ENCODE data around the gene LCE3E. TPM values are rescaled to one million over a fixed set of nuclear protein-coding genes. Genes with fewer than 3 reads are reported as not detected.

LCE3E gene
- total and polyA plus RNA-seq, 2 of the 4 experiments (the other 2 are of a cell fraction): not detected

DNA sequence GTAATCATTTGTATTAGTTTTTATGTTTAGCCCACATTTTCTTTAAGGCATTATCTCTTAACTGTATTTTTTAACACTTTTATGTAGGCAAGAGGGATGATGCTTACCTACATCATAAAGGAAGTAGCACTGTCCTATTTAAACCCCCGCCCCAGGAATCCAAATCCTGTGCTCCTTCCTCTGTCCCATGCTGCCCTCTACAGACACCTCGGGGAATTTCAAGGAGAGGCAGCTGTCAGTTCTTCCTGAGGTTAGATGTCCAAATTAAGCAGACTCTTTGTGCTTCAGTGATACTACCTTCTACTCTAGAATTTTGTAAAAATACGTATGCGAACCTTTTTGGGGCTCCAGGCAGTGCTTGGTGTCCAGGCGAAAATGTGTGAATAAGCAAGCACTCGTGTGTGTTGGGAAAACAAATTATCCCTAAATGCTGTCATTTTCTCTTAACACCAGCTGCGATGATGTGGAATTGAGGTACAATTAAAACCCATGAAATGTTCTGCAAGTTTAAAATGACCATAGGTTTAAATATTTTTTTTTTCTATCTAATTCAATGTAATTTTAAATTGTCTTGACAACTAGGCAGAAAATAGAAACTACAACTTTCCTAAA, 33.1 kb downstream of the LCE3E start:
- Histone ChIP-seq H3K9ac (ENCODE audit: low read depth, low read length) (no peak overlapping the region), H3K4me1 (ENCODE audit: control insufficient read depth, insufficient read depth, low read length) (no peaks in the 10 kb centered on the region), H3K27me3 (ENCODE audit: control insufficient read depth, insufficient read depth, low read length) (no peaks in the 10 kb centered on the region), H3K9me3 (ENCODE audit: control insufficient read depth, insufficient read depth, low read length) (no peaks in the 10 kb centered on the region), H4K5ac (ENCODE audit: low read depth, low read length) (no peak overlapping the region), H2AK9ac (replicated peaks; ENCODE audit: low read depth, low read length, poor library complexity) (no peak overlapping the region), H2BK20ac (ENCODE audit: low read depth, low read length) (no peak overlapping the region), H3K14ac (replicated peaks; ENCODE audit: low read depth, low read length) (no peak overlapping the region), H3K36me3 (ENCODE audit: control insufficient read depth, insufficient read depth, low read length) (no peaks in the 10 kb centered on the region), H2BK120ac (ENCODE audit: low read depth, low read length) (no peak overlapping the region), H2BK15ac (ENCODE audit: low read depth, low read length) (no peak overlapping the region), H3K23ac (ENCODE audit: low read depth, low read length) (no peak overlapping the region), H2BK5ac (ENCODE audit: low read depth, low read length, poor library complexity, severe bottlenecking) (no peak overlapping the region), H3K4ac (ENCODE audit: low read depth, low read length) (no peak overlapping the region), H3K79me1 (ENCODE audit: low read depth in 1 of 2, low read length in 2 of 2) (no peaks in the 10 kb centered on the region), H3K18ac (ENCODE audit: low read depth, low read length) (no peak overlapping the region), H4K8ac (ENCODE audit: low read depth in 2 of 2, low read length in 2 of 2) (no peak overlapping the region), H2AFZ (replicated peaks; ENCODE audit: low read length, poor library complexity) (no peak overlapping the region), H3K4me2 (ENCODE audit: low read depth, low read length) (no peak overlapping the region), H4K91ac (ENCODE audit: insufficient read depth, low read depth, low read length) (no peak overlapping the region), H3K9me1 (ENCODE audit: insufficient read depth, low read length) (no peaks in the 10 kb centered on the region), H2AK5ac (ENCODE audit: low read depth, low read length) (no peak overlapping the region), H4K20me1 (ENCODE audit: insufficient read depth, low read length) (no peaks in the 10 kb centered on the region), H3K56ac (ENCODE audit: extremely low read depth, insufficient read depth, low read length) (no peak overlapping the region), H3K4me3 (ENCODE audit: insufficient read depth, low read depth, low read length) (no peak overlapping the region), H3K27ac (ENCODE audit: insufficient read depth, low read length) (no peak overlapping the region)
- peak; percentile 62 for TF ChIP-seq CTCF (conservative IDR thresholded peaks at IDR 0.05; ENCODE audit: low read depth, low read length)
- TF ChIP-seq RAD21 (IDR thresholded peaks at IDR 0.05; ENCODE audit: low read length): peak; percentile 52
- peak; percentile 22; the same call in 1 of the 2 replicates for TF ChIP-seq SMC3 (IDR thresholded peaks at IDR 0.05; ENCODE audit: low read depth, low read length)
- TF ChIP-seq USF2 (IDR thresholded peaks at IDR 0.05; ENCODE audit: low read depth, low read length): no peak
- TF ChIP-seq MAZ (IDR thresholded peaks at IDR 0.05; ENCODE audit: borderline replicate concordance, low read depth, low read length): peak; percentile 77
- in situ Hi-C loops (cut with MboI; ENCODE audit: low sequenced_read_pairs) (no loop called here), dilution Hi-C loops (cut with HindIII; ENCODE audit: low sequenced_read_pairs, unreplicated experiment) (no loop called here), intact Hi-C loops (cut with micrococcal nuclease) (no loop called here)
- no TSS peak for BruUV-seq (replicated peaks)
- ChIA-PET CTCF (interaction anchor here (1.2 kb wide), 1 partner anchor 51 kb away, joined by 3 read pairs; no protein-coding TSS in a partner anchor), POLR2A (ENCODE audit: unreplicated experiment) (no interaction called here)
- DNase-seq (peak; percentile 15), ATAC-seq (ENCODE audit: low read depth) (no peak)
- no CpG with 5 or more reads among the region's 7 CpGs for WGBS, 2 experiments (ENCODE audit: extremely low coverage in 2 of 2, insufficient read length in 1 of 2)

Data from IMR-90 (cell line).